ENCODE measurements around the gene AUTS2.

- TF ChIP-seq POLR2AphosphoS5 (IDR thresholded peaks at IDR 0.05; ENCODE audit: low read depth, low read length) (no peak), CTCF (IDR thresholded peaks at IDR 0.05) (no peak), REST (IDR thresholded peaks at IDR 0.05; ENCODE audit: insufficient read depth in 1 of 2, low read depth in 2 of 2, low read length in 1 of 2) (no peak)
These were observed 745.2 kb downstream of the AUTS2 start for GRCh38 chr7:70343519-70343918.

All from Panc1 (cell line).